Cortex of kidney (tissue), 1 donor: ENCODE measurements around the gene FRRS1.

ENCODE experiments used
- DNase-seq: peaks from one replicate; lab custom pipeline; 2025; lab: John Stamatoyannopoulos, UW

FRRS1 gene

DNA sequence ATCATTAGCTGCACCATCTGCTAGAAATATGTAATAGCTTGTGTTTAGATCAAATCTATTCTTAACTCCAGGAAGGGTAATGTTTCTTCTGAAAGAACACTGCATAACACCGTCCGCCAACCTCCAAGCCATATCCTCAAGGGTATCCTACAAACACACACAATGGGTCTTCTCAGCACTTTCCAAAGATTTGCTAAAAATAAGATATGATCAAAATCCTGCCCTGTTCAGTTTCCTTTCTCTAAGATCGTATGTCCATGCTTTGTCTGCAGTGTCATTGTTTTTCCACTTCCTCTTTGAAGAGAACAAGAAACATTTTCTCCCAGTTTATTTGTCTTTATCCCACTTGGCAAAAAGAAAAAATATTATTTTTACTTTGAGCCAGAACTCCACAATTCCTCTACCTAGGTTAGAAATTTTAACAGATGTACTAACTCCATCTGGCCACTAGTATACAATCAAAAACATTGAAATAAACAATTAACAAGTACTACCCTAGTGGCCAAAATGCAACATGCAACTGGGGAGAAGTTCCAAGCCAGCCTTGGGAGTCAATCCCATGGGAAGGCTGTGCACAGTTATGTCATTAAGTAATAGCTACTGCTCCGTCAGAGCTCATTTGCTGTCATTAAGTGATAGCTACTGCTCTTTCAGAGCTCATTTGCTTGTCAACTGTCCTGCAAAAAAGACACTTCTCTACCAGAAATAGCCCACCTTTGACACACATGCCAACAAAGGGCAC lies 37.8 kb downstream of the FRRS1 start:
- no peak for DNase-seq

DNA sequence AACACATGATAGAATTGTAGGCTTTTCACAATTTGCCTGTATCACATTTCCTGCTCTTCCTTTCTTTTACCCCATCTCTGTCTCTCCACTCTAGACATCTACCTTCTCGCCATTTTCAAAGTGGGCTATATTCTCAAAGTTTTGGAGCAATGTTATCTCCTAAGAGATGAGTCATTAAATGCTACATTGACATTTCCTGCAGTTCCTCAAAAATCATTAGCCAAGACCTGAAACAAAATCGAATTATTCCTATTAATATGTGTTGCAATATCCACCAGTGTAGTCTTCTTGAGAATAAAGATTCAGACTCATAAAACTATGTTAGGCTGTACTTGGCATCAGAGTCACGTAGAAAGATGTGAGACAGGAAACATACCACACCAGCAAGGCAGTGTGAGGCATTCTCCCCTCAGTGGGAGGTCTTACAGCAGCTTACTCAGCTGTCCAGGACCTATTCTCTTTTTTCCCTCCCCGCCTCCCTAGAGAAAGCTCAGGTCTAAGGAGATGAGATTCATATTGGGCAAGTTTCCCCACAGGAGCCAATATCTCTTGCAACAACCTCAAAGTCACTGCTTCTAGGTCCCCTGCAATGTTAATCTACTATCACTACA lies 38.8 kb downstream of the FRRS1 start:
- DNase-seq: no peak

DNA sequence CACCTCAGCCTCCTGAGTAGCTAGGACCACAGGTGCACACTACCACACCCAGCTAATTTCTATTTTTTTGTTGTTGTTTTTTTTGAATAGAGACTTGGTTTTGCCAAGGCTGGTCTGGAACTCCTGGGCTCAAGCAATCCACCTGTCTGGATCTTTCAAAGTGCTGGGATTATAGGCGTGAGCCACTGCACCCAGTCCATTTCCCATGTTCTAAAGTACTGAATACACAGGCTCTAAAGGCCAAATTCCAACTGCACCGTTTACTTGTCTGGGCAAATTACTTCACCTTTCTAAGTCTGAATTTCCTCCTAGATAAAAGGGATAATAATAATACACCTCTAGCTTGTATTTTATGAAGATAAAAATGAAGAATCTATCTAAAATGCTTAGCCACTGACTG lies 39.6 kb downstream of the FRRS1 start:
- no peak for DNase-seq

- DNase-seq: no peak
These were observed 40.0 kb downstream of the FRRS1 start for GRCh38 chr1:99726407-99726806.

- no peak for DNase-seq
These were observed 40.4 kb downstream of the FRRS1 start for GRCh38 chr1:99725996-99726395.

GRCh38 chr1:99723251-99723650 lies 43.2 kb downstream of the FRRS1 start:
- DNase-seq: no peak

DNA sequence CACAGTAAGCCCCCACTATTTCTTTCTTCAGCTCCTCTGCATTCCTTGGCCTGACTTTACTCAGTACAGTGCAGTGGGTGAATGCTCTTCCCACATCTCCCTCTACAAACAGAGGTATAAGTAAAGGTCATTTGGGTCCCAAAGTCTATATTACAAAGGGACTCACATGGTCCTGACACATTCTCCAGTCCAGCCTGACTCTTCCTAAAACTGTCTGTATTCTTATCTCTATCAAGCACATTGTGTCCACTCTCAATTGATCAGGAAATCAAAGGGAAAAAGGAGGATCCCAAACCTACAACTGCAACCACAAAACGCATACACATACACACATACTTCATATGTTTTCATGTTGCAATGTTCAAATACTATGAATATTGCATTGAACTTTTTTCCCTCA lies 49.4 kb downstream of the FRRS1 start:
- DNase-seq: no peak

- DNase-seq: no peak
These were observed 53.4 kb downstream of the FRRS1 start for GRCh38 chr1:99713006-99713405.

DNA sequence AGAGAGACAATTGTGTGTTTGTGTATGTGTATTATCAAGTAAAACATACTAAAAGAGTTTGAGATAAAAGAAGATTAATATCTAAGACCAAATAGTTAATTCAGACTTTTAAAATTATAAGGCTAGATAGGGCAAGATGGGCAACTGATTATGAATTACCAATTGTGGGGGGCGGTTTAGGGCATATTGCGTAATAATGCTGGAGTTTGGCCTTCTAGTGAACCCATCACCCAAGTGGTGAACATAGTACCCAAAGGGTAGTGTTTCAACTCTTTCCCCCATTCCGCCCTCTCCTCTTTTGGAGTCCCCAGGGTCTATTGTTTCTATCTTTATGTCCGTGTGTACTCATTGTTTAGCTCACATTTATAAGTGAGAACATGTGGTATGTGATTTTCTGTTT lies 55.4 kb downstream of the FRRS1 start:
- no peak for DNase-seq

- no peak for DNase-seq
These were observed 58.8 kb downstream of the FRRS1 start for GRCh38 chr1:99707535-99708142.

- no peak for DNase-seq
These were observed 61.0 kb downstream of the FRRS1 start for GRCh38 chr1:99705385-99705784.

DNA sequence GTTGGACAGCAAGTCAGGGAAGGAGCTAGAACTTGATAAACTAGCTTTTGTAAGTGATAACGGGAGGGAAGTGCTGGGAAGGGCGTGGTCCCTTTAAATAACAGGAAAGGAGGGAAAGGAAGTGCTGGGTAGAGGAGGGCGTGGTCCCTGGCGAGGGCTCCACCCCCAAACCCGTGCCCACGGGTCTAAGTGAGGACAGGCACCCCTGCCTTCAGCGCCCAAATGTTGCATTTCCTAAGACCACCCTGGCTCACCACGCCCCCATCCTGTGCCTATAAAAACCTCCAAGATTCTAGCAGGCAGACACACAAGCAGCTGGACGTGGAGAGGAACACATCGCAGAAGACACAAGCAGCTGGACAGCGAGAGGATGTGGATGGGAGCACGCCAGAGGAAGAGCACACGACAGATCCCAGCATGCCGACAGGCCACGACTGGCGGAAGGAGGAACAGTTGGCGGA lies 62.0 kb downstream of the FRRS1 start:
- no peak for DNase-seq

GRCh38 chr1:99702221-99702620 lies 64.2 kb downstream of the FRRS1 start:
- DNase-seq: no peak

- no peak for DNase-seq
These were observed 66.4 kb downstream of the FRRS1 start for GRCh38 chr1:99700020-99700419.

DNA sequence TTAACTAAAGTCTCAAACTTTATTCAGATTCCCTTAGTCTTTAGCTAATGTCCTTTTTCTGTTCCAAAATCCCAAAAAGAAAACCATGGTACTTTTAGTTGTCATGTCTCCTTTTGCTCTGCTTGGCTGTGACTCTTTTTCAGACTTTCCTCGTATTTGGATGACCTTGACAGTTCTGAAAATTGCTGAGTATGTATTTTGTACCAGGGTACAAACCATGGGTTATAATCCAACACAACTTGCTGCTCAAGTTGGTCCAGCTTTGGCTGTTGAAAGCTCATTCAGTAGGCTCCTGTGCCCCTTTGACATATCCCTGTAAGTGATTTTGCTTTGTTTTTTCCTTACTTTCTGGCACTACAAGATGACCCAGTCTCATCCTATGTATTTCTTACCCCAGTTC lies 68.9 kb downstream of the FRRS1 start:
- no peak for DNase-seq

DNA sequence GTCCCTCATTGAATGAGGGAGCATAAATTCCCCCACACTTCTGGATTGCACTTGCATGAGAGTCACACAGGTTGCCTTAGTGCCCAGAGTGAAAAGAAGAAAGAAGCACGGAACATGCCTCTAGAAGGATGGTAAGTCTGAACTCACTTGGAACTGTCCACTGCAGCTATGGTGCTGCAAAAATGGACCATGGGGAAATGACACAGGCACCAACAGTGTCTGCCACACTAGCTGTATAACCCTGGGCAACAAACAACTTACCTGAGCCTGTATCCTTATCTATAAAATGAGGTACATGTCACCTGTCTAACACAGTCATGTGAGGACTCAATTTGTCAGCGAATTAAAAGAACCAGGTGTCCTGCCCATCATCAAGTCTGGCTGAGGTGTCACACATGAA lies 69.8 kb downstream of the FRRS1 start:
- DNase-seq: no peak

DNA sequence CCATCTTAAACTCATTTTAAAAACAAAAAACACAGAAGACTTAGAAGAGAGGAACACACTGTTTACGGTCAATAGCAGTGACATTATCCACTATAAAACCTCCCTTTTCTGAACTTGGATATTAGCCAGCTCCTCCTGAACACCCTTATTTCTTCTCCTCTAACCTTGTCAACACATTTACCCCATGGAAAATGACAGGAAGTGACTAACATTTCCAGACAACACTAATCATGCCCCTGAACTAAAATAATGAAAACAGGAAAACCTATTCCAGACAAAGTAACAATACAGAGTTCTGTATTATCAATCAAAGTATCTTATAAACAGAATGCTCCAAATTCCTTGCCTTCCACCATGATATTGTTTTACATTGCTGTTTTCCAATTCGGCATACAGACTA lies 75.3 kb downstream of the FRRS1 start:
- no peak for DNase-seq

GRCh38 chr1:99685516-99686180 lies 80.8 kb downstream of the FRRS1 start:
- no peak for DNase-seq

DNA sequence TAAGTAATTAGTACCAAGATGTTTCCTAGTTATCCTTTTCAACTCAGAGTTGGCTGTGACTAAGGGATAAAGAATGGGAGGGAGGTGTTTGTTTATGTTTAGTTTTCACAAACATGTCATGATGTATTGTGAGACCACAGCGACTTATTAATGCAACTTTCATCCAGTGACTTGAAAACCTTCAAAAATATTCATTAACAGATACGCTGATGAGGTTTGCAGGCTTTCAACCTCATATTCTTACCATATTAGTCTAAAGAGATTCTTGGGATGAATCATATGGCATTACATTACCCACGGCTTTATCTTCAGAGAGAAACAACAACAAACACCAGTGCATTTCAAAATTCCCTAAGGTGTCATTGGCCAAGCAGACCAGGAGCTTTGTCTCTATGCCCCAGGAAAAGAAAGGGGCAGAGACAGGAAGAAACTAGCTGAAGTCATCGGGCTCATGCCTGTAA lies 84.1 kb downstream of the FRRS1 start:
- no peak for DNase-seq

DNA sequence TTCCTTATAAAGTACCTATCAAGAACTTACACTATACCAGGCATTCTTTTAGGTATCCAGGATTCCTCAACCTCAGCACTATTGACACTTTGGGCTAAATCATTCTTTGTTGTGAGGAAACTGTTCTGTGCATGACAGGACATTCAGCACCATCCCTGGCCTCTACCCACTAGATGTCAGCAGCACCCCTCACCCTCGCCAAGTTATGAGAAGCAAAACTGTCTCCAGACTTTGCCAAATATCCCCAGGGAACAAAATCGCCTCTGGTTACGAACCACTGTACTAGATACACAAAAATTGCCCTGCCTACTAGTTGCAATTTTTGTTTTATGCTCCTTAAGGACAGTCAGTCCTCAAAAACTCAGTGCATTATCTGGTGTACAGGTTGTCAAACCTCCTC lies 84.9 kb downstream of the FRRS1 start:
- DNase-seq: no peak

DNA sequence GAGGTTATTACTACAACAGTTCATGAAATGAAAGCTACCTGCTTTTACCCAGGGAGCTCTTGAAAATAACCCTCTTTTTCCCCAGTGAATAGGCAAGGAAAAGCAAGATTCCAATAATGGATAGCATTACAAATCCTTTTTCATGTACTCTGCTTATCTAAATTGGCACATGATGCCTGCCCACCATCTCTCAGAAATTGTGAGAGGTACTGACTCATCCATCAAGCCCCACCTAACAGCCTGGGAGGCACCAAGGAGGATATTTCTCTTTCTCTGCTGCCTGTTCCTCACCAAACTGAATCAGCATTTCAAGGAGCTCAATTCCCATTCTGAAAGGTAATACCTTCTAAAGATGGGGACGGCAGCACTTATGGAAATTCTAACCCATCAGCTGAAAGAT lies 86.2 kb downstream of the FRRS1 start:
- no peak for DNase-seq

DNA sequence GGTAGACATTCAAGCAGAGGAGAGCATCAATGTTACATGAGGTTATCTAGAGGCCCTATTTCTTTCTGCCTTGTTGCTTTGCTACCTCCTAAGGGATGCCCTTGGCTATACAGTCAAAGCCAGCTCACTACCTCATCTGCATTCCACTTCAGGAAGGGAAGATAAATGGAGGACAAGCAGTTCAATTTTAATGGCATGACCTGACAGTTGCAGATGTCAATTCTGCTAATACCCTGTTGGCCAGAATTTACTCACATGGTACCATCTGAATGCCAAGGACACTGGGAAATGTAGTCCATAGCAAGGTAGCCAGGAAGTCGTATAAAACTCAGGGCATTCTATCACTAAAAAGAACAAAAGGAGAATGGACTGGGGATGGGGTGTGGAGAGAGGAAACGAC lies 89.0 kb downstream of the FRRS1 start:
- no peak for DNase-seq

GRCh38 chr1:99676876-99677275 lies 89.6 kb downstream of the FRRS1 start:
- DNase-seq: no peak
